NCI-H345 (cell line): ENCODE results near the gene RTEL1.
"Not testable (repeated sequence)": the region's sequence is repeated elsewhere in the genome, so short reads cannot be mapped to it uniquely, and the experiment has no call there.

Experiments
- DNase-seq: peaks from one replicate; lab custom pipeline; 2025; lab: John Stamatoyannopoulos, UW

The RTEL1 gene

GRCh38 chr20:63657937-63658748, at the start of gene RTEL1:
Gene RTEL1, plus strand, starts transcription at chr20:63658312. Its CDS starts 1,091 bp downstream, at chr20:63659403.
- peak; percentile 92 for DNase-seq

- no peak for DNase-seq
These were observed 47.3 kb upstream of the RTEL1 start for GRCh38 chr20:63610581-63611435.

GRCh38 chr20:63611646-63612045, 46.5 kb upstream of the RTEL1 start:
- DNase-seq = no peak

- DNase-seq = no peak
These were observed 45.7 kb upstream of the RTEL1 start for GRCh38 chr20:63612276-63612931.

GRCh38 chr20:63613863-63614594, 44.1 kb upstream of the RTEL1 start:
- DNase-seq = not testable (repeated sequence)

- no peak for DNase-seq
These were observed 40.8 kb upstream of the RTEL1 start for GRCh38 chr20:63617092-63617875.

GRCh38 chr20:63617876-63618265, 40.2 kb upstream of the RTEL1 start:
- DNase-seq = no peak

GRCh38 chr20:63618291-63618980, 39.7 kb upstream of the RTEL1 start:
- DNase-seq = no peak

GRCh38 chr20:63619086-63619485, 39.0 kb upstream of the RTEL1 start:
- DNase-seq = no peak

GRCh38 chr20:63619505-63619904, 38.6 kb upstream of the RTEL1 start:
- no peak for DNase-seq

- DNase-seq = no peak
These were observed 37.1 kb upstream of the RTEL1 start for GRCh38 chr20:63620991-63621390.

- no peak for DNase-seq
These were observed 36.0 kb upstream of the RTEL1 start for GRCh38 chr20:63622096-63622495.

GRCh38 chr20:63622732-63623131, 35.4 kb upstream of the RTEL1 start:
- DNase-seq = no peak

- peak; percentile 17 for DNase-seq
These were observed 33.6 kb upstream of the RTEL1 start for GRCh38 chr20:63624486-63624885.

- DNase-seq = no peak
These were observed 32.2 kb upstream of the RTEL1 start for GRCh38 chr20:63625771-63626423.

- peak; percentile 91 for DNase-seq
These were observed 31.5 kb upstream of the RTEL1 start, which contains the start of gene GMEB2 for GRCh38 chr20:63626424-63627128. Gene GMEB2, minus strand, starts transcription at chr20:63627101. Its CDS starts 7,704 bp downstream, at chr20:63619397.

GRCh38 chr20:63627129-63627750, 30.9 kb upstream of the RTEL1 start:
- peak; percentile 98 for DNase-seq

GRCh38 chr20:63627751-63628245, 30.3 kb upstream of the RTEL1 start:
- DNase-seq = no peak
